Activated B cell treated with CpG ODN at 0.5 μM for 24 hours (primary cell): ENCODE results near the gene DNAJC1. TPM values are rescaled to one million over a fixed set of nuclear protein-coding genes. Genes with fewer than 3 reads are reported as not detected.
"Not testable (repeated sequence)": the region's sequence is repeated elsewhere in the genome, so short reads cannot be mapped to it uniquely, and the experiment has no call there.

ENCODE experiments used
- ATAC-seq: fragments of 200-7000 bp; cut with Tn5 transposase; one replicate; pipeline ENCODE4 v1.10.0; 2021; ENCODE audit warnings: low read depth, mild to moderate bottlenecking, moderate library complexity
- CTCF ChIA-PET: fragments of 350-600 bp; sonication (Branson Sonifier 250); formaldehyde crosslinking; loops from one replicate; lab custom pipeline; 2021; ENCODE audit warnings: antibody characterized with exemption; lab: Charles Lee
- POLR2A ChIA-PET: fragments of 350-600 bp; sonication (Branson Sonifier 250); formaldehyde crosslinking; loops from one replicate; lab custom pipeline; 2021; ENCODE audit warnings: antibody characterized with exemption; lab: Charles Lee
- DNase-seq: peaks from one replicate; pipeline ENCODE4 v3.0.0; 2022
- H3K27ac Mint-ChIP-seq: one replicate; pipeline ENCODE4 v1.8.0; 2020; ENCODE audit warnings: mixed read lengths
- H3K27me3 Mint-ChIP-seq: one replicate; pipeline ENCODE4 v1.8.0; 2021; ENCODE audit warnings: mixed read lengths
- H3K36me3 Mint-ChIP-seq: one replicate; pipeline ENCODE4 v1.8.0; 2021; ENCODE audit warnings: low read depth, mixed read lengths
- H3K4me1 Mint-ChIP-seq: one replicate; pipeline ENCODE4 v1.8.0; 2021; ENCODE audit warnings: mixed read lengths
- H3K4me3 Mint-ChIP-seq: one replicate; pipeline ENCODE4 v1.8.0; 2020; ENCODE audit warnings: mild to moderate bottlenecking, mixed read lengths
- H3K9me3 Mint-ChIP-seq: one replicate; pipeline ENCODE4 v1.8.0; 2020; ENCODE audit warnings: mixed read lengths
- CTCF ChIP-seq: fragments of 200-600 bp; IDR thresholded peaks from one replicate; pipeline ENCODE4 v1.8.0; 2022; ENCODE audit warnings: antibody characterized with exemption, mild to moderate bottlenecking
- intact Hi-C: fragments of 100-400 bp; cut with micrococcal nuclease; formaldehyde crosslinking; loops from one replicate; pipeline ENCODE4 v1.15.1; 2024
- total RNA-seq: library from RNA; stranded (reverse); gene quantifications from 2 replicates; pipeline ENCODE4 v1.2.3, GENCODE V29; 2022

The DNAJC1 gene
- total RNA-seq, 1 donor from 2014 or later: 10.9 TPM

GRCh38 chr10:22042557-22043326, 39.2 kb upstream of the DNAJC1 start:
- Mint-ChIP-seq H3K9me3 (no peaks in the 10 kb centered on the region), H3K4me3 (no peak overlapping the region), H3K36me3 (no peaks in the 10 kb centered on the region), H3K27me3 (peaks cover 28% of the 10 kb centered on the region), H3K27ac (no peak overlapping the region), H3K4me1 (no peaks in the 10 kb centered on the region)
- POLR2A ChIA-PET: no interaction called here
- intact Hi-C loops: no loop called here
- TF ChIP-seq CTCF: no peak
- DNase-seq: no peak
- CTCF ChIA-PET: no interaction called here
- no peak for ATAC-seq

- intact Hi-C loops: no loop called here
- POLR2A ChIA-PET: no interaction called here
- DNase-seq (no peak), ATAC-seq (no peak)
- Mint-ChIP-seq H3K9me3 (peaks cover 9% of the 10 kb centered on the region), H3K4me1 (no peaks in the 10 kb centered on the region), H3K36me3 (no peaks in the 10 kb centered on the region), H3K4me3 (no peak overlapping the region), H3K27ac (no peak overlapping the region), H3K27me3 (peaks cover 26% of the 10 kb centered on the region)
- TF ChIP-seq CTCF: no peak
- CTCF ChIA-PET: no interaction called here
Measured at GRCh38 chr10:22034333-22034732, 30.8 kb upstream of the DNAJC1 start.

DNA sequence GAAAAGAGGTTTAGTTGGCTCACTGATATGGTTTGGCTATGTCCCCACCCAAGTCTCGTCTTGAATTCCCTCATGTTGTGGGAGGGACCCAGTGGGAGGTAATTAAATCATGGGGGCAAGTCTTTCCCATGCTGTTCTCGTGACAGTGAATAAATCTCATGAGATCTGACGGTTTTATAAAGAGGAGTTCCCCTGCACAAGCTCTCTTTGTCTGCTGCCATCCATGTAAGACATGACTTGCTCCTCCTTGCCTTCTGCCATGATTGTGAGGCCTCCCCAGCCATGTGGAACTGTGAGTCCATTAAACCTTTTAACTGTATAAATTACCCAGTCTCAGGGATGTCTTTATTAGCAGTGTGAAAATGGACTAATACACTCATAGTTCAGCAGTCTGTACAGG, 28.7 kb upstream of the DNAJC1 start:
- POLR2A ChIA-PET, CTCF ChIA-PET, H3K4me3 Mint-ChIP-seq, H3K9me3 Mint-ChIP-seq, ATAC-seq, DNase-seq, intact Hi-C loops, H3K36me3 Mint-ChIP-seq, H3K27ac Mint-ChIP-seq, H3K4me1 Mint-ChIP-seq: not testable (repeated sequence)
- peaks cover 27% of the 10 kb centered on the region for H3K27me3 Mint-ChIP-seq

- H3K4me1 Mint-ChIP-seq: no peaks in the 10 kb centered on the region
- no peak for TF ChIP-seq CTCF
- ChIA-PET CTCF (no interaction called here), POLR2A (no interaction called here)
- H3K27ac Mint-ChIP-seq: no peak overlapping the region
- H3K9me3 Mint-ChIP-seq: peaks cover 5% of the 10 kb centered on the region
- intact Hi-C loops: no loop called here
- peaks cover 29% of the 10 kb centered on the region for H3K27me3 Mint-ChIP-seq
- no peaks in the 10 kb centered on the region for H3K36me3 Mint-ChIP-seq
- ATAC-seq (no peak), DNase-seq (no peak)
- H3K4me3 Mint-ChIP-seq: no peak overlapping the region
Measured at GRCh38 chr10:22030421-22030820, 26.9 kb upstream of the DNAJC1 start.

- no peaks in the 10 kb centered on the region for H3K4me1 Mint-ChIP-seq
- no peaks in the 10 kb centered on the region for H3K36me3 Mint-ChIP-seq
- TF ChIP-seq CTCF: no peak
- H3K27ac Mint-ChIP-seq: no peak overlapping the region
- POLR2A ChIA-PET: no interaction called here
- H3K4me3 Mint-ChIP-seq: no peak overlapping the region
- H3K9me3 Mint-ChIP-seq: peaks cover 3% of the 10 kb centered on the region
- DNase-seq (no peak), ATAC-seq (no peak)
- peaks cover 25% of the 10 kb centered on the region for H3K27me3 Mint-ChIP-seq
- intact Hi-C loops: no loop called here
- CTCF ChIA-PET: no interaction called here
Measured at GRCh38 chr10:22029445-22030236, 26.1 kb upstream of the DNAJC1 start.
